HUDEP-2 (cell line): ENCODE results near the gene PHF10.
"Not testable (repeated sequence)": the region's sequence is repeated elsewhere in the genome, so short reads cannot be mapped to it uniquely, and the experiment has no call there.

Experiments used
- DNase-seq, 76 experiments: peaks; one replicate each; lab custom pipeline; 2025; ENCODE audit not compliant: unreplicated experiment in 76 of 76; lab: John Stamatoyannopoulos, UW

PHF10 gene

DNA sequence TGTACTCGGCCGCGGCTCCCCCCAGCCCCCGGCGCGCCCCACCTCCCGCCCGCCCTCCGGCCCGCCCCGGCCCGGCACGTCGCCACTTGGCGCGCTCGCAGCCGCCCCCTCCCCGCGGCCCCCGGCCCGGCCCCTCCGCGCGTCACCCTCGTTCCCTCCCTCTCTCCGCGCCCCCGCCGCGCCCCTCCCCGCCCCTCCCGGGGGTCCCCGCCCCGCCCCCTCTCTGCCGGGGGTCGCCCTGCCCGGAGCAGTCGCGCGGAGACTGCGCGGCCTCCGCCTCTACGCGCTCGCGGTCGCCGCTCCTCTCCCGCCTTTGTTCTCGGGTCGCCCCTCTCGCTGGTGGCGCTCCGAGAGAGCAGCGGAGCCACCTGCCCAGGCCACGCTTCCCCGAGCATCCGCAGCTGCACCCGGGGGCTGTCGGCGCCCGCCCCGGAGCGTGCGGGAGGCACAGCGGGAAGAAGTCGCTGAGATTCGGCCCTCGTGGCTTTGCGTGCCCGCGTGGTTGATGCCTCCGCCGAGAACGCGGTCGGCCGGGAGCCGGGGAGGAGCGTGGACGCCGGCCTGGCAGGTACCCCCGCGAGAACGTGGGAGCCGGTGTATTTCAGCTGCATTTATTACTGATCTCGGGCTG is at the start of gene PHF10:
Gene PHF10 (minus strand): TSS at position 7 of the 631 bp plus-strand sequence. CDS start 569 bp downstream, outside the sequence.
- DNase-seq = peak in 46 of 76 experiments; percentile 17 to 77 (median 51)

DNA sequence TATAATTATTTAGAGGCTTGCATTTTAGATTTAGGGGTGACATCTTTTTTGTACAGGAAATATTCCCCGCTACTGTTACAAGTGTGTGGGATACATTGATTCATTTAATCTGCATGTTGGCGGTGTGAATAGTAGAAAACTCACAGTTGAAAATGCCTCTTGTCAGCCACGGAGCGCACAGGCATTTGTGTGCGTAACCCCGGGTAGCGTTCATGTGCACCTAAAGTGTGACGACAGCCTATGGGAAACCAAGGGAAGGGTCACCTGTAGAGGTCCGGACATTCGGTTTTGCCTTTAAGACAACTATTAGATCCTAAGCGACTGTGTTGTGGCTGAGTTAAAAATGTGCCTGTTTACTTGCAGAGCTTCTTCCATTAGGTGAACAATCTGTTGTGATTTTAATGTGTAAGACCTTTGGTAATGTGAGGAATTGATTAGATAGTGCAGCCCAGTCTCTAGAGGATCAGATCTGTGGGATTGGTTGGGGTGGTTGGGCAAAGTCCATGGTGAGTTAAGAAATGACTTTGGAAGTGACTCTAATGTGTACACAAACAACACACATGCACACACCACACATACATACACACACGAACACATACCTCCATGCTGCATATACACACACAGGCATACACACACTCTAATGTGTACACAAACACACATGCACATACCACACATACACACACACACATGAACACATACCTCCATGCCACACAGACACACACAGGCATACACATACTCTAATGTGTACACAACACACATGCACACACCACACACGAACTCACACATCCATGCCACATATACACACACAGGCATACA is 42.8 kb upstream of the PHF10 start:
- DNase-seq = no peak

DNA sequence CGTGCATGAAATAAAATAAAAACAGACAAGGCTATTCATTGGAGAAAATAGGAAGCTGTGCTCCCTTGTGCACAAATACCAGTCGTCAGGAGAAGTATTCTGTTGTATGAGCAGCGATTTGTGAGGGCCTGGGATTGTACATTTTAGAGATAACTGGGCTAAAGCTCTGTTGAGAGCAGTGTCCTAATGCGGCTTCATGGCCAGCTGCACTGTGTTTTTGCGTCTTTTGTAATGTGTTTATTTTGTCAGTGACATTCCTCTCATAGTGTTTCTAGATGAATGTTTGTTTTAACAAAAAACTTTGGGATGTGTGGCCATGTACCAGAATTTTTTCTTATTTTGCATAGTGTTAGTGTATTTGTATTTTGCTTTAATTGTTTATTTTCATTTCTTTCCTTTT is 41.9 kb upstream of the PHF10 start:
- no peak for DNase-seq

DNA sequence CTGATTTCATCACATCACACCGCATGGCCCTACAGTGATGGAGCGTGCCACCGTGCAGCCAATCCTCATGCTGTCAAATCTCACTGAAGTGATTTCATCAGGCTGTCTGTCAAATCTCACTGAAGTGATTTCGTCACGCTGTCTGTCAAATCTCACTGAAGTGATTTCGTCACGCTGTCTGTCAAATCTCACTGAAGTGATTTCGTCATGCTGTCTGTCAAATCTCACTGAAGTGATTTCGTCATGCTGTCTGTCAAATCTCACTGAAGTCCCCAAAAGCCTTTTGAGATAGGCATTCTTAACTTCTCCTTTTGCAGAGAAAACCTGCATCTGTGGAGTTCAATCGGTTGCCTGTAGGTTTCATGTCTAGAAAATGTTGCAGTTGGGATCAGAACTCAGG is 41.5 kb upstream of the PHF10 start:
- not testable (repeated sequence) for DNase-seq

DNA sequence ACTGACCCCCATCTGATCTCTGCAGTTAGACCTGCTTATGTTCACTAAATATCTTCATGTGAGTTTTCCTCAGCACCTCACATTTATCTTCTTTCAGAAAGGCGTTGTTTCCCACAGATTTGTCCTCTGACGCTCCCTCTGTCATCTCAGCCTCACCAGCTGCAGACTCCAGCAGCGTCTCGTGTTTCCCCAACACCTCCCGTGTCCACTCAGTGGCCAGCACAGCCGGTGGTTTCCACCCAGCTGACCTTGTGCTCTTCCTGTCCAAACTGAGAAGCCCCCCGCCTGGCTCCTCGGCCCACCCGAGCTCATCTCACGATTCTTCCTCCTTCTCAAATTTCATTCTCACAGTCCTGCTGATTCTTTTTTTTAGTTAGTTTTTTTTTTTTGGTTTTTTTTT is 39.6 kb upstream of the PHF10 start:
- no peak for DNase-seq

DNA sequence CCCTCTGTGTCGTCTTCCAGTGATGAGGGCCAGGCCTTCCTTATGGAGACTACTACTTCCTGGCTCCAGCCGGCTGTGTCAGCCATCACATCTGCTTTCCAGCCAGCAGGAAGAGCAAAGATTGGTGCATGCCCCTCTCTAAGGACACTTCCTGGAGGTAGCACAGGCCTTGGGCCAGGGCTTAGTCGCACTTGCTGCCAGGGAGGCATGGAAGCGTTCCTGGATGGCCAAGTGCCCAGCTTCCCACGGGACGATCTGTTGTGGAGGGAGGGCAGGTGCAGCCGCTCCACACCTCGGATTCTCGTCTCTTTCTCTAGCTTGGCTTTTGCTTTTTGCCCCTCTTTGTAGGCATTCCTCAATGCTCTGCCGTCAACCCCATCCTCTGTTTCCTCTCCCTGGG is 39.0 kb upstream of the PHF10 start:
- no peak for DNase-seq

DNA sequence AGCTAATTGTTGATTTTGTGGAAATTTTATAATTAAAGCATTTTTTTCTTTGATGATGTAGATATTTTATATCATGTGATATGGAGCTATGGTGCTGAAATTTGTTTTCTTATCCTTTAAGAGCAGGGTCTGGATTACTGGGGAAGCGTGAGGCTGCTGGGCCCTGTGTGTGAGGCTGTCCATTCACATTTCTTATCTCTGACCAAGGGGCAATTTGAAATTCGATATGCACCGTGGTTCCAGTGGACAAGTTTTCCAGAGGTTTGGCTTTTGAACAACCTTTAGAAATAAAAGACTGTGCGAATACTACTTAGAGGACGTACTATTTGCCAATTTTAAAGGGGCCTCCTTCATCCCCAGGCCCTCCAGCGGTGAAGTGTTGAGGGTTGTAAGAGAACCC is 30.9 kb upstream of the PHF10 start:
- no peak for DNase-seq

DNA sequence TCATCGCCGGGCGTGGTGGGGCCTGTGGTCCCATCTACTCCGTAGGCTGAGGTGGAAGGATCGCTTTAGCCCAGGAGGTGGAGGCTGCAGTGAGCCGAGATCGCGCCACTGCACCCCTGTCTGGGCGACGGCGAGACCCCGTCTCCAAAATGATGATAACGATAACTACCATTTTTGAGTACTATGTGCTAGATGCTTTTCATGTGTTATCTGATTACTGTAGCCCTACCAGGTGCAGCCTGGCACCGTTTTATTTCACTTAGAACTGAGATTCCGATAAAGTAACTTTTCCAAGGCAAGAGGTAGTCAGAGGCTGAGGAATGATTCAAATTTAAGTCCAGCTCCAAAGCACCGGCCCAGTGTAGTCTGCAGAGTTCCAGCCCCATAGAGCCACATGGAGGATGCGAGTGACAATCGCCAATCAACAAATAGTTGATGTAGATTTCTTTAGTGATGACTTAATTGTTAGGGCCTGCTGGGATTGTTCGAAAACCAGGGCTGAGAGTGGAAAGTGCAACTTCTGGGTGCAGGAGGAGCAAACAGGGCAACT is 27.8 kb upstream of the PHF10 start:
- DNase-seq = peak in 5 of 76 experiments; percentile 27 to 51 (median 31)

DNA sequence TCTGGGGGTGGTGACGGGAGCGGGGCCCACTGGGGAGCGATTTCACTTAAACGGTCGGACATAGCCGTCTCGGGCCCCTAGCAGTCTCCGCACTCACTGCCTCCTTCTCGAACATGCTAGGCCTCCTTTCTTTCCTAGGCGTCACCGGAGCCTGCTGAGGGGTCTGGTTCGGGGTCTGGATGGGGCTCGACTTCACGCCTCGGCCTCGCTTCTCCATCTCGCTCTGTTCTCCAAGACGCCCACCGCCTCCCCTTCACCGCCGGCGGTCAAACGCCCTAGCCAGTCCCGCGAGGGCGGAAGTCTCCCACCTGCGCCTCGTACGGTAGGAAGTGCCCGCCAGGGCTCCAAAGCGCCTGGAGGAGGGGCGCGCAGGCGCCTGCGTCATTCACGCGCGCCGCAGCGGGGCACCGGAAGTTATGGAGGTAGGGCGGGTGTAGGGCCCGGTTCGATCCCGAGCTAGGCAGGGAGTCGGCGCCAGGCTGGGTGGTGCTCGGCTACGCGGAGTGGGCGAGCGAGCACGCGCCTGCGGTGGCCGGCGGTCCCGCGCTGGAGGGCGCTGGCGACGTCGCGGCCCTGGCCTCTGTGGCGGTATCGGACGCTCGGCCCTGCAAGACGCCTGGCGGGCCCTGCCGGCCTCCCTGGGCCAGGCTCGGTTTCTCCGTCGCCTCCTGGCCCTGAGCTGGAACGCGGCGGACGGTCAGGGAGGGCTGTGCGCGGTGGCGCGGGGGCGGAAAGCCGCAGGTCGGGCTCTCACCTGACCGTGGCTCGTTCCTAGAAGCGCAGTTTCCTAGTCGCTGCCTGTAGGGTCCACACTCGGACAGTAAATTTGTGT is 27.2 kb upstream of the PHF10 start, which contains the start of the genes DYNLT2 and ERMARD:
Gene DYNLT2 (minus strand): TSS at position 331 of the 832 bp plus-strand sequence. CDS start 114 bp downstream, at position 217.
Gene ERMARD (plus strand): TSS at position 381 of the 832 bp plus-strand sequence. CDS start 36 bp downstream, at position 417.
- DNase-seq = peak; percentile 42 to 98 (median 93)

DNA sequence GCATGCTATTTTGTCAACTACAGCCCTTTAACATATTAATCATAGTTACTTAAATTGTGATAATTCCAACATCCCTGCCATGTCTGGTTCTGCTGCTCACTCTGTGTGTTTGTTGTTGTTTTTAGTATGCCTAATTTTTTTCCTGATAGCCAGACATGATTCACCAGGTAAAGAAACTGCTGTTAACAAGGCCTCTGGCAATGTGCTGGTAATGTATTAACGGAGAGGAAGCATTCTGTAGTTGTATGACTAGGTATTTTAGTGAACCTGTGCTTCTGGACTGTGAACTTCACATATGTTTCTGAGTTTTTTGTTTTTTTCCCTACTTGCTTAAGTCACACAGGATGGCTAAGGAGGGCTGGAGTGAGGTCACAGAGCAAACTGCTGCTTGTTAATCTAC is 22.3 kb upstream of the PHF10 start:
- DNase-seq = no peak

DNA sequence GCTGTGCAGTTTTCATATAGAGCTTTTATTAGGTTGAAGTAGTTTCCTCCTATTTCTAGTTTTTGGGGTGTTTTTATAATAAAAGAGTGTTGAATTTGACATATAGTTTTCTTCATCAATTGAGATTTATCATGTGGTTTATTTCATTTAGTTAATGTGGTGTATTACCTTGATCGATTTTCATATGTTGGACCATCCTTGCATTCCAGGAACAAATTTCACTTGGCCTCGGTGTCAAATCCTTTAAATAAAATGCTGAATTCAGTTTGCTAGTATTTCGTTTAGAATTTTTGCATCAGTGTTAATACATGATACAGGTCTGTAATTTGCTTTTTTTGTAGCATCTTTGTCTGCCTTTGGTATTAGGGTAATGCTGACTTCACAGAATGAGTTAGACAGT is 21.1 kb upstream of the PHF10 start:
- no peak for DNase-seq

DNA sequence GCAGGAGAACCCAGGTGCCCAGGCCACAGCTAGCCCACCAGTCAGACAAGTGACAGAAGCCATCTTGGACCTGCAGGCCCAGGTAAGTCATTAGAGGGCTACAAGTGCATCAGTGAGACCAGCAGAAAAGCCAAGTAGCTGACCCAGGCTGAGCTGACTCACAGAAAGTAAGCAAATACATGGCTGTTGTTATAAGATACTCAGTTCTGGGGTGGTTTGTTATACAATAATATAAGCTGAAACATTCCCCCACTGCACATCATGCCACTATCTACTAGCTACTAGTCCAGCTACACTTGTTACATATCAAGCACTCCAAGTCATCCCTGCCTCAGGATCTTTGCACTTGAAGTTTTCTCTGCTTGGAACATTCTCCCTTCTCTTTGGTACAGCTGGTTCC is 17.0 kb upstream of the PHF10 start:
- DNase-seq = no peak

DNA sequence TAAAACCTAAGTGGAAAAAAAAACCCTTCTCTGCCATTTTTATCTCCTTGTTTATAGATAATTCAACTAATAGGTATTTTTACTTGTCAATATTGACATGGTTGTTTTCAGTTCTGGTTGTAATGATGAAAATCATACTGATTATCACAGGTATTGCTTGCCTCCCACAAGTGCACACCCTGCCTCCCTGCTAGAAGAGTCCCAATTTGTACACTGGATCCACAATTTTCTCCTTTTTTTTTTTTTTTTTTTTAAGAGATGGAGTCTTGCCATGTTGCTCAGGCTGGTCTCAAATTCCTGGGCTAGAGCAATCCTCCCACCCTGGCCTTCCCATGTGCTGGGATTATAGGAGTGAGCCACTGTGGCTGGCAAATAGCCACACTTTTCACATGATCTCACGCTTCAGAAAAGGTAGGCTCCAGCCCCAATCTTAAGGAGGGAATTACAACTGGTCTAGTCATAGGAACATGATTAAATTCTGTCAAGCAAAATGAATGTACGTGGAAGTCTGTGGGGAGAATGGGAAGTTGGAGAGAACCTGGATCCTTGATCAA is 14.8 kb upstream of the PHF10 start:
- DNase-seq = no peak

DNA sequence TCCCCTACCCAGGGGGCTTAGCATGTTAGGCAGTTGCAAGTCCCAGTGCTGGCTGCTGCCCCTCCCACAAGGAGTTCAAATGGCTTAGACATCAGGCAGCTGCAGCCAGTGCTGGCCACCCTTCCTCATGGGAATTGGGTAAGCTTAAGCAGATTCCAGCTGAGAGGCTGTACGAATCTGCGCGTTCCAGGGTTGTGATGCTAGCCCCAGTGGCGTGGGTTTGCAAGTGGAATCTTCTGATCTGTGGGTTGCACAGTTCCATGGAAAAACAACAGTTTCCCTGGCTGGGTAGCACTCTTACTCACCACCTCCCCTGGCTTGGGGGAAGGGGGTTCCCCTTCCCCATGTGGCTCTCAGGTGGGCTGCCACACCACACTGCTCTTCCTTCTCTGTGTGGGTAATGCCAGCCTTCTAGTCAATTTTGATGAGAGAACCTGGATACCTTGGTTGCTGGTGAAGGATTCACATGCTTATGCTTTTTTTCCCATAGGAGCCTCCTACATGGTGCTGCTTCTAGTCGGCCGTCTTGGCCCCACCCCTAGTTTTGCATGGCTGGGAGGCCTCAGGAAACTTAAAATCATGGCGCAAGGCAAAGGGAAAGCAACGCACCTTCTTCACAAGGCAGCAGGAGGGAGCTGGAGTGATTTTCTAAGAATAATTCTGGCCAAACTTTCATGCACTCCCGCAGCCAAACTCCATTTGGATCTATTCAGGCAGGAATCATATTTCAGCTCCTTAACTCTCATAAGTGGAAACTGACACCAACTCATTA is 14.1 kb upstream of the PHF10 start:
- DNase-seq = no peak

DNA sequence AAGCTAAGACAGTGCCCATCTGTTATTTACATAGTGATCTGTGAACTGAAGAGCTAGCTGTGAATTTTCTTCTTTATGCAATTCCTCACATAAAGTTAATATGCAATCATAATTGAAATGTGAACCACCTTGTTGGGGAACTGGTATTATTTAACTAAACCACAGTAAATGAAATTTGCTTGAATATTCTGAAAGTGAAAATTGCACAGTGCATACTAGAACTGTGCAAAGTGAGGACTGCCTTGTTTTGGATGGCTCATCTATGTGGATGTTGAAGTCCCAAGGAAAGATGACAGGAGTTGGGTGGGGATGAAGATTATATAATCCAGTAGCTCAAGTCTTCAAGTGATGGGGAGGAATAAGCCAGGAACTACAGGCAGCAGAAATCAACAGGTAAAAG is 5.7 kb upstream of the PHF10 start:
- DNase-seq = no peak

DNA sequence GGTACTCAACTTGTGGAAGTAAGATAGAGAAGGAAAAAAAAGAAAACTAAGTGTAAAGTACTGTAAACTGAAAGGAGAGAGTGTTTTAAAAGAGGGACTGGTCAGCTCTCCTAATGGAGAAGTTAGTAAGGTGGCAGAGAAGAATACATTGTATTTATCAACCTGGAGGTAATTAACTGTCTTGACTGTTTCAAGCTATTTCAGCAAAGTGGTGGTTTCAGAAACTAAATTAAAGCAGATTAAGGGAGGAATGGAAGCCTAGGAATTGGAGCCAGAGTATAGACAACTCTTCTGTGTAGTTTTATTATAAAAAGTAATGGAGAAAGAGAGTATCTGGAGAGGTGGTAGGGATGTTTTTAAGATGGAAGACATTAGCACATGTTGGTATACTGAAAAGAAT is 2.7 kb upstream of the PHF10 start:
- no peak for DNase-seq

DNA sequence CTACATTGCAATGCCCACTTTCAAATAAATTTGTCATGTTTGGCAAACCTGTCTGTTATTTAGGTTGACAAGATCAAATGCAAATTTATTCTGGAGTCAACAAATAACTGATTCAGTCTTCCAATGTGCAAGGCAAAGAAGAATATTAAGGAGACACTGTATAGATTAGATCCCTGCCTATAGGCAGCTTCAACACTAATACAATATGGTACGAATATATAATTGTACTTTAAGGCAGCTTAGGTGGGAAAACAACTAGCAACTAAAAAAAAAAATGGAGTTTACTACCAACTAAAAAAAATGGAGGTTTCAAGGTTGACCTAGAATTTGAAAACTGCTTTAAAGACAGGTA is 1.7 kb upstream of the PHF10 start:
- DNase-seq = no peak

DNA sequence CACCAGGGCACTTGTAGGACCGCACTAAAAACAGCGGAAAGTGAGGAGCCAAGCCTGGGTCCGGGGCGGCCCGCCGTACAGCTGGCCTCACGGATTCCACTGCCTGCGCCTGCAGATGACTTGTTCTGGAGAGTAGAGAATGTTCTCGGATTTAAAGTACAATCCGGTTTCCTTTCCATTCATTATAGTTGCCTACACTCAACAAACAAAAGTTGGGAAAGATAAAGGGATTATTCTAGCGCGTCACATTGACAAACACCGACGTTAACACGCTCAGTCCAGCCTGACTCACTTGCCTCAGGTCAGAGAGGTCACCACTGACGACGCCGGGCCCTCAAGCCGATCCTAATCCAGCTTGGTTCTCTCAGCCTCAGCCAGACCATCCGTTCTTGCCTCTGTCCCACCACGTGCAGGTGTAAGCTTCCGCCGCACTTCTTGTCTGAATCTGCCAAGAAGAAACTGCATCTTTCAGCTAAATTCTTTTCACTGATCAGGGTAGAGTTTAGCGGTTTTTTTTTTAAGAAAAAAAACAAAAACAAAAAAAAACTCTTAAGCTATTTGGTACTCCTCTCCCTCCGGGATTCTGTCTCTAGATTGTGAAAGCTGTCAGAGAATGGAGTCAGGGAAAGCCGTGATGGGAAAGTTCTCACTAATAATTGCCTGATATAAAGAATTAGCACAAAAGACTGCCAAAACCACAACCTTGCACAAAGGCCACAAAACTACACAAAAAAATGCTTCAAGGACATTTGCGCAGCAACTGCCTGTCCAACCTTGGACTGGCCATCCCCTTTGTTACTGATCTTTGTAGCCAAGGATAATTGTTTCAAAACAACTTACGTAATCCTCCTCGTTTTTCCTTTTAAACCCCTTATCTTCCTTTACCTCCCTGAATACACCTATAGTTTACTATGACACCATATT is 1.1 kb upstream of the PHF10 start:
- peak in 35 of 76 experiments; percentile 9 to 75 (median 45) for DNase-seq
